NK-92 (cell line): ENCODE results near the gene CDH13.
"Not testable (repeated sequence)": the region's sequence is repeated elsewhere in the genome, so short reads cannot be mapped to it uniquely, and the experiment has no call there.

Source experiments
- DNase-seq: peaks from one replicate; lab custom pipeline; 2025; ENCODE audit not compliant: unreplicated experiment; lab: John Stamatoyannopoulos, UW

Gene CDH13

GRCh38 chr16:82933933-82934332, 307.2 kb downstream of the CDH13 start:
- DNase-seq, result not testable (repeated sequence)

GRCh38 chr16:82935766-82936165, 309.0 kb downstream of the CDH13 start:
- no peak for DNase-seq

GRCh38 chr16:82936941-82937551, 310.3 kb downstream of the CDH13 start:
- DNase-seq, result no peak

GRCh38 chr16:82937926-82938520, 311.3 kb downstream of the CDH13 start:
- DNase-seq, result no peak

- no peak for DNase-seq
Measured at GRCh38 chr16:82943371-82943770, 316.6 kb downstream of the CDH13 start.

- DNase-seq, result no peak
Measured at GRCh38 chr16:82945420-82946101, 318.8 kb downstream of the CDH13 start.

GRCh38 chr16:82947698-82948097, 320.9 kb downstream of the CDH13 start:
- no peak for DNase-seq

GRCh38 chr16:82949016-82949415, 322.2 kb downstream of the CDH13 start:
- no peak for DNase-seq

- no peak for DNase-seq
Measured at GRCh38 chr16:82953517-82953916, 326.7 kb downstream of the CDH13 start.

- DNase-seq, result no peak
Measured at GRCh38 chr16:82954224-82954929, 327.6 kb downstream of the CDH13 start.

- DNase-seq, result no peak
Measured at GRCh38 chr16:82955741-82956348, 329.1 kb downstream of the CDH13 start.

GRCh38 chr16:82957212-82957611, 330.4 kb downstream of the CDH13 start:
- DNase-seq, result no peak

GRCh38 chr16:82960918-82961317, 334.1 kb downstream of the CDH13 start:
- DNase-seq, result no peak

- DNase-seq, result no peak
Measured at GRCh38 chr16:82963653-82964052, 336.9 kb downstream of the CDH13 start.

- no peak for DNase-seq
Measured at GRCh38 chr16:82965808-82966207, 339.0 kb downstream of the CDH13 start.

- DNase-seq, result no peak
Measured at GRCh38 chr16:82967424-82967823, 340.7 kb downstream of the CDH13 start.

- no peak for DNase-seq
Measured at GRCh38 chr16:82971126-82971525, 344.4 kb downstream of the CDH13 start.

GRCh38 chr16:82972331-82972919, 345.7 kb downstream of the CDH13 start:
- DNase-seq, result no peak

- DNase-seq, result no peak
Measured at GRCh38 chr16:82979406-82980111, 352.8 kb downstream of the CDH13 start.

- DNase-seq, result no peak
Measured at GRCh38 chr16:82980810-82981209, 354.0 kb downstream of the CDH13 start.
